Measurements from ENCODE around the gene NT5DC4.

The NT5DC4 gene

GRCh38 chr2:112723547-112723940 lies 2.7 kb downstream of the NT5DC4 start:
- DNase-seq (ENCODE audit: low read depth, low spot score), result no peak

GRCh38 chr2:112723995-112724394 lies 3.2 kb downstream of the NT5DC4 start:
- no peak for DNase-seq (ENCODE audit: low read depth, low spot score)

- no peak for DNase-seq (ENCODE audit: low read depth, low spot score)
These were observed 4.0 kb downstream of the NT5DC4 start for GRCh38 chr2:112724591-112725525.

- no peak for DNase-seq (ENCODE audit: low read depth, low spot score)
These were observed 5.0 kb downstream of the NT5DC4 start for GRCh38 chr2:112725545-112726457.

GRCh38 chr2:112726487-112727190 lies 5.8 kb downstream of the NT5DC4 start:
- DNase-seq (ENCODE audit: low read depth, low spot score), result peak; percentile 75

GRCh38 chr2:112727276-112728028 lies 6.6 kb downstream of the NT5DC4 start:
- no peak for DNase-seq (ENCODE audit: low read depth, low spot score)

- no peak for DNase-seq (ENCODE audit: low read depth, low spot score)
These were observed 7.2 kb downstream of the NT5DC4 start for GRCh38 chr2:112728029-112728362.

- DNase-seq (ENCODE audit: low read depth, low spot score), result no peak
These were observed 7.8 kb downstream of the NT5DC4 start for GRCh38 chr2:112728378-112729175.

- no peak for DNase-seq (ENCODE audit: low read depth, low spot score)
These were observed 9.4 kb downstream of the NT5DC4 start for GRCh38 chr2:112730216-112730615.

- DNase-seq (ENCODE audit: low read depth, low spot score), result no peak
These were observed 10.0 kb downstream of the NT5DC4 start for GRCh38 chr2:112730791-112731190.

GRCh38 chr2:112731479-112731878 lies 10.7 kb downstream of the NT5DC4 start:
- no peak for DNase-seq (ENCODE audit: low read depth, low spot score)

GRCh38 chr2:112733456-112733855 lies 12.6 kb downstream of the NT5DC4 start:
- no peak for DNase-seq (ENCODE audit: low read depth, low spot score)

- no peak for DNase-seq (ENCODE audit: low read depth, low spot score)
These were observed 13.1 kb downstream of the NT5DC4 start for GRCh38 chr2:112733871-112734270.

- no peak for DNase-seq (ENCODE audit: low read depth, low spot score)
These were observed 16.9 kb downstream of the NT5DC4 start for GRCh38 chr2:112737542-112738232.

- no peak for DNase-seq (ENCODE audit: low read depth, low spot score)
These were observed 19.7 kb downstream of the NT5DC4 start for GRCh38 chr2:112740527-112740926.

GRCh38 chr2:112749755-112750559 lies 29.1 kb downstream of the NT5DC4 start:
- DNase-seq (ENCODE audit: low read depth, low spot score), result peak; percentile 29

- no peak for DNase-seq (ENCODE audit: low read depth, low spot score)
These were observed 29.7 kb downstream of the NT5DC4 start for GRCh38 chr2:112750560-112750843.

GRCh38 chr2:112751451-112752197 lies 30.8 kb downstream of the NT5DC4 start:
- DNase-seq (ENCODE audit: low read depth, low spot score), result no peak

Data from brain pericyte (primary cell).